H9 (cell line): ENCODE results near the gene CEP120. TPM values are rescaled to one million over a fixed set of nuclear protein-coding genes. Genes with fewer than 3 reads are reported as not detected.

Experiments used
- DNase-seq: peaks from one replicate; pipeline ENCODE4 v3.0.0-alpha.2; 2017
- H2AFZ ChIP-seq: one replicate; pipeline ENCODE4 v1.6.1; 2013; ENCODE audit warnings: mild to moderate bottlenecking, low read length, control low read depth, moderate library complexity
- H2AK5ac ChIP-seq: 2 replicates; pipeline ENCODE4 v1.6.1; 2013; ENCODE audit warnings: low read length, control low read depth, mixed read lengths; ENCODE audit not compliant: insufficient read length
- H2BK120ac ChIP-seq: one replicate; pipeline ENCODE4 v1.6.1; 2013; ENCODE audit warnings: low read depth, mild to moderate bottlenecking, low read length, control low read depth, inconsistent platforms; ENCODE audit not compliant: poor library complexity, severe bottlenecking
- H2BK12ac ChIP-seq: 2 replicates; pipeline ENCODE4 v1.6.1; 2013; ENCODE audit warnings: low read length, control low read depth, mixed read lengths, low read depth; ENCODE audit not compliant: insufficient read length
- H2BK15ac ChIP-seq: 2 replicates; pipeline ENCODE4 v1.6.1; 2013; ENCODE audit warnings: low read depth, low read length, control low read depth
- H2BK20ac ChIP-seq: one replicate; pipeline ENCODE4 v1.6.1; 2013; ENCODE audit warnings: low read depth, mild to moderate bottlenecking, low read length, control low read depth, inconsistent platforms; ENCODE audit not compliant: poor library complexity, severe bottlenecking
- H2BK5ac ChIP-seq: 2 replicates; pipeline ENCODE4 v1.6.1; 2013; ENCODE audit warnings: low read length, control low read depth, mixed read lengths; ENCODE audit not compliant: insufficient read length
- H3K14ac ChIP-seq: 2 replicates; pipeline ENCODE4 v1.6.1; 2013; ENCODE audit warnings: low read length, control low read depth; ENCODE audit not compliant: insufficient read depth
- H3K18ac ChIP-seq: 2 replicates; pipeline ENCODE4 v1.6.1; 2013; ENCODE audit warnings: low read depth, mild to moderate bottlenecking, mixed read lengths, low read length, control low read depth; ENCODE audit not compliant: insufficient read length
- H3K23ac ChIP-seq: 2 replicates; pipeline ENCODE4 v1.6.1; 2013; ENCODE audit warnings: low read length, control low read depth, mixed read lengths, low read depth; ENCODE audit not compliant: insufficient read length
- H3K23me2 ChIP-seq: 2 replicates; pipeline ENCODE4 v1.6.1; 2013; ENCODE audit warnings: low read depth, mild to moderate bottlenecking, mixed read lengths, low read length, control low read depth; ENCODE audit not compliant: insufficient read length, poor library complexity, severe bottlenecking
- H3K27ac ChIP-seq: 2 replicates; pipeline ENCODE4 v1.5.1; 2013; ENCODE audit warnings: low read length, control low read depth, mixed read lengths, low read depth; ENCODE audit not compliant: insufficient read length
- H3K27me3 ChIP-seq: 2 replicates; pipeline ENCODE4 v1.6.1; 2013; ENCODE audit warnings: low read length, control low read depth, inconsistent platforms; ENCODE audit not compliant: insufficient read depth
- H3K4ac ChIP-seq: 2 replicates; pipeline ENCODE4 v1.6.1; 2013; ENCODE audit warnings: low read depth, mild to moderate bottlenecking, control low read depth, inconsistent platforms, low read length, moderate library complexity
- H3K4me1 ChIP-seq: 2 replicates; pipeline ENCODE4 v1.6.1; 2013; ENCODE audit warnings: low read length, control low read depth, inconsistent platforms; ENCODE audit not compliant: insufficient read depth
- H3K4me2 ChIP-seq: 2 replicates; pipeline ENCODE4 v1.6.1; 2013; ENCODE audit warnings: low read length, control low read depth, mixed read lengths; ENCODE audit not compliant: insufficient read length, insufficient read depth
- H3K56ac ChIP-seq: 2 replicates; pipeline ENCODE4 v1.6.1; 2013; ENCODE audit warnings: low read depth, mild to moderate bottlenecking, mixed read lengths, low read length, control low read depth; ENCODE audit not compliant: insufficient read length
- H3K79me1 ChIP-seq: 2 replicates; pipeline ENCODE4 v1.6.1; 2013; ENCODE audit warnings: low read depth, mild to moderate bottlenecking, moderate library complexity, low read length, control low read depth, inconsistent platforms; ENCODE audit not compliant: insufficient read depth, poor library complexity, severe bottlenecking
- H3K79me2 ChIP-seq: 2 replicates; pipeline ENCODE4 v1.6.1; 2013; ENCODE audit warnings: low read length, control low read depth, inconsistent platforms; ENCODE audit not compliant: insufficient read depth
- H3K9ac ChIP-seq: 2 replicates; pipeline ENCODE4 v1.6.1; 2013; ENCODE audit warnings: low read length, control low read depth, mixed read lengths; ENCODE audit not compliant: insufficient read length; ENCODE audit errors: extremely low read depth
- H3K9me3 ChIP-seq: one replicate; pipeline ENCODE4 v1.6.1; 2013; ENCODE audit warnings: low read depth, low read length, inconsistent platforms; ENCODE audit not compliant: control insufficient read depth
- H3T11ph ChIP-seq: one replicate; pipeline ENCODE4 v1.6.1; 2013; ENCODE audit warnings: mild to moderate bottlenecking, low read length, control low read depth, inconsistent platforms
- H4K20me1 ChIP-seq: one replicate; pipeline ENCODE4 v1.6.1; 2013; ENCODE audit not compliant: control insufficient read depth, insufficient read length, insufficient read depth
- H4K5ac ChIP-seq: 2 replicates; pipeline ENCODE4 v1.6.1; 2013; ENCODE audit warnings: low read depth, mild to moderate bottlenecking, mixed read lengths, low read length, control low read depth; ENCODE audit not compliant: insufficient read length
- H4K8ac ChIP-seq: replicated peaks from 2 replicates; pipeline ENCODE4 v1.6.1; 2013; ENCODE audit warnings: low read length, control low read depth, mixed read lengths, low read depth; ENCODE audit not compliant: insufficient read length
- H4K91ac ChIP-seq: 2 replicates; pipeline ENCODE4 v1.6.1; 2013; ENCODE audit warnings: low read depth, mild to moderate bottlenecking, moderate library complexity, mixed read lengths, low read length, control low read depth; ENCODE audit not compliant: insufficient read length
- H3K27ac Mint-ChIP-seq, 3 experiments: 2 replicates in 2 of 3; 3 replicates in 1 of 3; pipeline ENCODE4 v1.8.0; 2020 to 2021; ENCODE audit warnings: mixed read lengths in 3 of 3, mild to moderate bottlenecking in 1 of 3, moderate library complexity in 1 of 3
- H3K27me3 Mint-ChIP-seq: 2 replicates; pipeline ENCODE4 v1.8.0; 2021; ENCODE audit warnings: low read depth, mild to moderate bottlenecking, moderate library complexity, mixed read lengths
- H3K36me3 Mint-ChIP-seq, 3 experiments: 2 replicates in 2 of 3; 3 replicates in 1 of 3; pipeline ENCODE4 v1.8.0; 2020 to 2021; ENCODE audit warnings: low read depth in 3 of 3, mixed read lengths in 3 of 3; ENCODE audit not compliant: insufficient read depth in 1 of 3
- H3K4me1 Mint-ChIP-seq, 2 experiments: 2 replicates each; pipeline ENCODE4 v1.8.0; 2020; ENCODE audit warnings: mixed read lengths in 2 of 2
- H3K4me3 Mint-ChIP-seq, 2 experiments: 2 replicates in 1 of 2; 3 replicates in 1 of 2; pipeline ENCODE4 v1.8.0; 2020 to 2021; ENCODE audit warnings: mild to moderate bottlenecking in 2 of 2, mixed read lengths in 2 of 2, moderate library complexity in 1 of 2
- H3K9me3 Mint-ChIP-seq, 2 experiments: 2 replicates in 1 of 2; 3 replicates in 1 of 2; pipeline ENCODE4 v1.8.0; 2020; ENCODE audit warnings: mild to moderate bottlenecking in 2 of 2, mixed read lengths in 2 of 2, moderate library complexity in 1 of 2
- WGBS: extraction: QIAGEN DNeasy Blood & Tissue Kit; methylation state at CpG from one replicate; pipeline ENCODE4 v1.1.7; 2013; ENCODE audit warnings: missing lambda C conversion rate, low lambda C conversion rate, mixed read lengths; ENCODE audit not compliant: insufficient read length; ENCODE audit errors: extremely low coverage; 5-methylcytosine and 5-hydroxymethylcytosine counted together
- total RNA-seq: library from RNA; stranded (reverse); gene quantifications from 2 replicates; pipeline ENCODE4 v1.2.1, GENCODE V29; 2021
- TF ChIP-seq, protein P1 (sequence below): fragments of 200-600 bp; sonication (generic); conservative IDR thresholded peaks from 3 replicates; pipeline ENCODE4 v1.8.0; 2021; ENCODE audit warnings: antibody characterized with exemption, mild to moderate bottlenecking

The CEP120 gene
- total RNA-seq, 1 experiment from 2014 or later: 22.5 TPM

DNA sequence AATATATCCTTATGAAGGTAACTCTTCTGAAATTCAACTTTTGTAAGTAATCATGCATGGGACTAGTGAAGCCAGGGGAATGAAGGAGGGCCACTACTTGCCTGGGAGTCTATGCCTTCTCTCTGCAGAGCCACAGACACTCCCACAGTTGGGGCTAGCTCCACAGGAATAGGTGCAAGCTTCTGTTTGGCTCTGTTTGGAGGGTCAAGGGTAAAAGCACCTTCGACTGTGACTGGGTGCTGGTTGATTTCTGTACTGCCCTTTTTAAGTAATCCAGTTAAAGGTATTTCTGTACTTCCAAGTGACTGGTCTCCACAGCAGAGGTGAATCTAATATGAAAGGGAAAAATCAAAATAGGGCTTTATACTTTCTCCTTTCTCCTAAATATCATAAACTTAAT, 32.2 kb downstream of the CEP120 start:
- WGBS: no CpG with 5 or more reads among the region's 1 CpG
- TF ChIP-seq, protein P1, sequence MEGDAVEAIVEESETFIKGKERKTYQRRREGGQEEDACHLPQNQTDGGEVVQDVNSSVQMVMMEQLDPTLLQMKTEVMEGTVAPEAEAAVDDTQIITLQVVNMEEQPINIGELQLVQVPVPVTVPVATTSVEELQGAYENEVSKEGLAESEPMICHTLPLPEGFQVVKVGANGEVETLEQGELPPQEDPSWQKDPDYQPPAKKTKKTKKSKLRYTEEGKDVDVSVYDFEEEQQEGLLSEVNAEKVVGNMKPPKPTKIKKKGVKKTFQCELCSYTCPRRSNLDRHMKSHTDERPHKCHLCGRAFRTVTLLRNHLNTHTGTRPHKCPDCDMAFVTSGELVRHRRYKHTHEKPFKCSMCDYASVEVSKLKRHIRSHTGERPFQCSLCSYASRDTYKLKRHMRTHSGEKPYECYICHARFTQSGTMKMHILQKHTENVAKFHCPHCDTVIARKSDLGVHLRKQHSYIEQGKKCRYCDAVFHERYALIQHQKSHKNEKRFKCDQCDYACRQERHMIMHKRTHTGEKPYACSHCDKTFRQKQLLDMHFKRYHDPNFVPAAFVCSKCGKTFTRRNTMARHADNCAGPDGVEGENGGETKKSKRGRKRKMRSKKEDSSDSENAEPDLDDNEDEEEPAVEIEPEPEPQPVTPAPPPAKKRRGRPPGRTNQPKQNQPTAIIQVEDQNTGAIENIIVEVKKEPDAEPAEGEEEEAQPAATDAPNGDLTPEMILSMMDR: no peak
- no peak overlapping the region for H3K4ac ChIP-seq
- no peak overlapping the region for H3K56ac ChIP-seq
- peaks cover 4 to 7% of the 10 kb centered on the region in 2 experiments; a peak in 2 of 4 replicates for H3K4me1 Mint-ChIP-seq
- no peaks in the 10 kb centered on the region for H3K79me1 ChIP-seq
- no peak overlapping the region for H3K14ac ChIP-seq
- no peak overlapping the region for H4K5ac ChIP-seq
- no peak overlapping the region; a peak in 1 of 7 replicates for H3K27ac Mint-ChIP-seq
- H4K8ac ChIP-seq: no peak overlapping the region
- DNase-seq: no peak
- H2BK20ac ChIP-seq: no peak overlapping the region
- H2AFZ ChIP-seq: no peak overlapping the region
- H2BK12ac ChIP-seq: no peak overlapping the region
- H3T11ph ChIP-seq: no peak overlapping the region
- no peak overlapping the region for H3K4me2 ChIP-seq
- H4K20me1 ChIP-seq: no peaks in the 10 kb centered on the region
- no peak overlapping the region for H3K18ac ChIP-seq
- no peak overlapping the region for H3K9ac ChIP-seq
- no peaks in the 10 kb centered on the region for H3K79me2 ChIP-seq
- H3K4me3 Mint-ChIP-seq: no peak overlapping the region
- H3K4me1 ChIP-seq: no peaks in the 10 kb centered on the region
- H3K27me3 Mint-ChIP-seq: no peaks in the 10 kb centered on the region
- H3K27me3 ChIP-seq: no peaks in the 10 kb centered on the region
- no peaks in the 10 kb centered on the region for H3K23me2 ChIP-seq
- no peaks in the 10 kb centered on the region for H3K9me3 Mint-ChIP-seq
- H2BK15ac ChIP-seq: no peak overlapping the region
- no peak overlapping the region for H2AK5ac ChIP-seq
- H2BK5ac ChIP-seq: no peak overlapping the region
- H3K23ac ChIP-seq: no peak overlapping the region
- no peak overlapping the region for H3K27ac ChIP-seq
- no peak overlapping the region for H4K91ac ChIP-seq
- no peaks in the 10 kb centered on the region for H3K9me3 ChIP-seq
- H2BK120ac ChIP-seq: no peak overlapping the region
- peaks cover 9 to 43% (median 24%) of the 10 kb centered on the region in 3 experiments; a peak in 6 of 7 replicates for H3K36me3 Mint-ChIP-seq
